ENCODE data around the gene SCN2B. TPM values are rescaled to one million over a fixed set of nuclear protein-coding genes. Genes with fewer than 3 reads are reported as not detected.

SCN2B gene
- total and polyA plus RNA-seq, 10 of the 15 experiments (the other 5 are each of a cell fraction or from before 2014, with no cell fraction given) = 0.01 TPM; not detected in 9

DNA sequence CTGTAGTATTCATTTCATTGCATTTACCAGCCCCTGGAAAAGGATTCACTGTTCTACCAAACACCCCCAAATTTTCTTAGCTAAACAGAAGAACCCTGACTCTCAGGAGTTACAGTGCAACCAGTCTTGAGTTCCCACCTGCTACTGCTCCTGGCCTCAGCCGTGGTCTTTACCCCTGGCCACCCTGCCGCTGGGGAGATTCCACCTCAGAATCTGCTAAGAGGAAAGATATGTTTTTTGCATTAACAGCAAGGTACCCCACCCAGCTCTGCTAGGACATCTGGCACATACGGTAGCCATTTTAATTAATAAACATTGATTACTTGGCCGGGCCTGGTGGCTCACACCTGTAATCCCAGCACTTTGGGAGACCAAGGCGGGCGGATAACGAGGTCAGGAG lies 39.3 kb upstream of the SCN2B start (continued):
- TF ChIP-seq KAT2A (conservative IDR thresholded peaks at IDR 0.05; ENCODE audit: control insufficient read depth, low read depth, low read length) (no peak), NFYB (IDR thresholded peaks at IDR 0.05; ENCODE audit: insufficient read depth, low read depth, low read length) (no peak), MEF2B (IDR thresholded peaks at IDR 0.05; ENCODE audit: partially characterized antibody, poor library complexity, severe bottlenecking) (no peak), MEF2A (IDR thresholded peaks at IDR 0.05; ENCODE audit: insufficient read depth, low read depth, low read length) (no peak), CBFB (IDR thresholded peaks at IDR 0.05; ENCODE audit: low read depth) (no peak), ESRRA (IDR thresholded peaks at IDR 0.05; ENCODE audit: low read length) (no peak), EGR1 (IDR thresholded peaks at IDR 0.05; ENCODE audit: borderline replicate concordance in 1 of 2, low read depth in 2 of 2, low read length in 2 of 2) (no peak)
- TF ChIP-seq, protein P1, sequence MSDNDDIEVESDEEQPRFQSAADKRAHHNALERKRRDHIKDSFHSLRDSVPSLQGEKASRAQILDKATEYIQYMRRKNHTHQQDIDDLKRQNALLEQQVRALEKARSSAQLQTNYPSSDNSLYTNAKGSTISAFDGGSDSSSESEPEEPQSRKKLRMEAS (IDR thresholded peaks at IDR 0.05; ENCODE audit: low read depth, low read length) = no peak

DNA sequence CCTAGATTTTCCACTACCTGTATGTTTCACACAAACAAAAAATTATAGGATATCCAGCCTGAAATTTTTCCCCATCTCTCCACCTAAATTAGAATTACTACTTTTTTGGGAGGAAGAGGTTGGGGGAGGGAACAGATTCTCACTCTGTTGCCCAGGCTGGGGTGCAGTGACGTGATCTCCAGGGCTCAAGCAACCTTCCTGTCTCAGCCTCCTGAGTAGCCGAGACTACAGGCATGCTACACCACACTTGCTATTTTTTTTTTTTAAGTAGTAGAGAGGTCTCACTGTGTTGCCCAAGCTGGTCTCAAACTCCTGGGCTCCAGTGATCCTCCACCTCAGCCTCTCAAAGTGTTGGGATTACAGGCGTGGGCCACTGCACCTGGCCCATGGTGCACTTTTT lies 38.8 kb upstream of the SCN2B start:
- H2AFZ ChIP-seq (ENCODE audit: control insufficient read depth, low read depth, low read length) = no peak overlapping the region
- H3K4me1 ChIP-seq (ENCODE audit: control insufficient read depth, insufficient read depth, low read length) = peaks cover 36% of the 10 kb centered on the region
- ChIA-PET CTCF (interaction anchor here (0.9 to 6.9 kb wide), 11 partner anchors 9 to 80 kb away, joined by 3 to 62 read pairs (median 6); partner anchors contain the start of genes JAML and MPZL2), SMC1A (ENCODE audit: uncharacterized antibody, unreplicated experiment) (interaction anchor here (1.0 to 5.8 kb wide), 12 partner anchors 10 to 147 kb away, joined by 3 to 80 read pairs (median 10); partner anchors contain the start of genes CD3E, JAML and MPZL3), POLR2A (interaction anchor here (0.6 to 3.7 kb wide), 4 partner anchors 9 to 26 kb away, joined by 3 to 17 read pairs (median 10); partner anchors contain the start of gene JAML), RAD21 (ENCODE audit: unreplicated experiment) (interaction anchor here (1.1 to 4.2 kb wide), 13 partner anchors 9 to 398 kb away, joined by 3 to 43 read pairs (median 5); partner anchors contain the start of genes JAML, MPZL2 and MPZL3)
- H3K79me2 ChIP-seq (ENCODE audit: control insufficient read depth, insufficient read depth, low read length) = no peaks in the 10 kb centered on the region
- H3K4me2 ChIP-seq (ENCODE audit: control insufficient read depth, insufficient read depth) = no peak overlapping the region
- no peak overlapping the region for H3K9ac ChIP-seq (ENCODE audit: control insufficient read depth, insufficient read depth, low read length)
- 87% methylated on average over 2 of the region's 3 CpGs for WGBS (ENCODE audit: insufficient coverage, insufficient replicate concordance, low lambda C conversion rate, missing lambda C conversion rate)
- no TSS peak for BruUV-seq (replicated peaks)
- no peak for DNase-seq (ENCODE audit: low read depth, low spot score)
- 0 out of 2 replicates have a peak overlapping the region, but pooled peaks have one; percentile 49 for H3K4me3 ChIP-seq
- no peaks in the 10 kb centered on the region for H3K36me3 ChIP-seq (ENCODE audit: control insufficient read depth in 2 of 2, insufficient read depth in 2 of 2, low read length in 1 of 2)
- H3K9me3 ChIP-seq (replicated peaks; ENCODE audit: control insufficient read depth, insufficient read depth, low read length) = no peaks in the 10 kb centered on the region
- ATAC-seq = peak; percentile 45
- peak overlapping the region; percentile 8; the same call in 1 of the 2 replicates for H3K27ac ChIP-seq (ENCODE audit: control insufficient read depth, insufficient read depth)
- intact Hi-C loops (cut with micrococcal nuclease; ENCODE audit: unreplicated experiment) (no loop called here), in situ Hi-C loops (cut with MboI) (no loop called here)
- H3K27me3 ChIP-seq (replicated peaks in 1 of 2; ENCODE audit: control insufficient read depth in 2 of 2, insufficient read depth in 2 of 2, low read length in 1 of 2) = no peaks in the 10 kb centered on the region
- H4K20me1 ChIP-seq (ENCODE audit: control insufficient read depth, insufficient read depth) = no peaks in the 10 kb centered on the region
- TF ChIP-seq EED (IDR thresholded peaks at IDR 0.05; ENCODE audit: low read depth) = no peak
- no peak for TF ChIP-seq ZNF217 (IDR thresholded peaks at IDR 0.05)
- TF ChIP-seq TAF1 (IDR thresholded peaks at IDR 0.05; ENCODE audit: borderline replicate concordance, low read depth, low read length) = no peak
- TF ChIP-seq, protein P2, sequence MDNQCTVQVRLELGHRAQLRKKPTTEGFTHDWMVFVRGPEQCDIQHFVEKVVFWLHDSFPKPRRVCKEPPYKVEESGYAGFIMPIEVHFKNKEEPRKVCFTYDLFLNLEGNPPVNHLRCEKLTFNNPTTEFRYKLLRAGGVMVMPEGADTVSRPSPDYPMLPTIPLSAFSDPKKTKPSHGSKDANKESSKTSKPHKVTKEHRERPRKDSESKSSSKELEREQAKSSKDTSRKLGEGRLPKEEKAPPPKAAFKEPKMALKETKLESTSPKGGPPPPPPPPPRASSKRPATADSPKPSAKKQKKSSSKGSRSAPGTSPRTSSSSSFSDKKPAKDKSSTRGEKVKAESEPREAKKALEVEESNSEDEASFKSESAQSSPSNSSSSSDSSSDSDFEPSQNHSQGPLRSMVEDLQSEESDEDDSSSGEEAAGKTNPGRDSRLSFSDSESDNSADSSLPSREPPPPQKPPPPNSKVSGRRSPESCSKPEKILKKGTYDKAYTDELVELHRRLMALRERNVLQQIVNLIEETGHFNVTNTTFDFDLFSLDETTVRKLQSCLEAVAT (IDR thresholded peaks at IDR 0.05) = no peak
- no peak for TF ChIP-seq IKZF1 (conservative IDR thresholded peaks at IDR 0.05)
- TF ChIP-seq PAX5 (IDR thresholded peaks at IDR 0.05; ENCODE audit: borderline replicate concordance, low read depth, low read length) = no peak
- no peak for TF ChIP-seq NR2C1 (IDR thresholded peaks at IDR 0.05)
- no peak for FAIRE-seq
